GM21737 (cell line): Measurements from ENCODE around the gene ADGRG1.
A peak's percentile ranks its signal among the peaks of the same experiment; 100 is the strongest.

Experiments
- ATAC-seq: cut with Tn5 transposase; IDR thresholded peaks from one replicate; pipeline ENCODE4 v1.9.1; 2021; ENCODE audit warnings: mild to moderate bottlenecking, moderate library complexity; ENCODE audit not compliant: unreplicated experiment

ADGRG1 gene

DNA sequence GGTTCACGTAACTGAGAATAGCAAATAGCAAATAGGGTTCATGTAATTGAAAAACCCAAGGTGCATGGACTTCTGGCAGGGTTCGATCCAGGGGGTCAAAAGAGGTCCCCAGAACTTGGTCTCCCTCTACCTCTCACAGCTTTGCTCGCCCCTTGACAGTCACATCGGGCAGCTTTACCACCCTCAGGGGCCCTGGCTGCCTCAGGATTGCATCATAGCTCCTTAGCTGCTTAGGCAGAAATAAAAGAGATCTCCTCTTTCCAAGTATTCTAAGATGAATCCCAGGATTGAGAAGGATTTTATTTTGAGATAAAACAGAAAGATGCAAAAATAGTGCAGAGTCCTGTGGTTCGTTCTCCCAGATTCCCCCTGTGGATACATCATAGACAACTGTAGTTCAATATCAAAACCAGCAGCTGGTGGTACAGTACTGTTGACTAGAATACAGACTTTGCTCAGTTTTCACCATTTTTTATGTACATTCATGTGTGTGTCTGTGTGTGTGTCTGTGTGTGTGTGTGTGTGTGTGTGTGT lies 52.5 kb downstream of the ADGRG1 start:
- ATAC-seq = no peak

DNA sequence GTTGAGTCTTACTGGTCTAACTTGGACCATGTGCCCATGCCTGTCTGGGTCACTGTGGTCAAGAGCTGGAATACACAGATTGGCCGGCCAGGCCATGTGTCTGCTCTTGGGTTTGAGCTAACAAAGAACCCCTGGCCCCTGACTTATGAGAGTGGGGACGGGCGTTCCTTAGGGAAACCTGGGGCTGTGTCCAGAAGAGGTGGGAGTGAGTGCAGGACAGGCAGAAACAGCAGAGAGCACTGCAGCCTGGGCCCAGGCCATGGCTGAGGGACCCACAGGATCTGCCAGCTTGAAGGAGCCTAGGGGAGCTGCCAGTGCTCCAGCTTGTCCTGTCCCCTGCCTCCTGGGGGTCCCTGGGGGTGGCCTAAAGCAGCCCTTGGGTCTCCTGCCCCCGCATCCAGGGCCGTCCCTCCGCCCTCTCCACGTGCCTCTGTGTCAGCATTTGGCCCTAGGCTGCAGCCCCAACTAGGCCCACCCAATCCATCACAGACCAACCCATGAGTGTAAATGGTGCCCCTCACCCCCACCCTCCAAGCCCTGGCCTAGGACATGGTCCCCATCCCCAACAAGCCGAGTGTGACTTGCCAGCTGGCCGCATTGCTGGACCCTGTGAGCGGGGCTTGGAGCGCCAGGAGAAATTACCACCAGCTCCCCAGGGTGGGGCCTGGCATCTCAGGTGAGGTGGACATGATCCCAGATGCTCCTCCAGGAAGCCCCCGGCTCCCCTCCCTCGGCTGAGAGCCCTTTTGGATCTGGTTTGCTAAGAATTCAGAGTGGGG lies 53.7 kb downstream of the ADGRG1 start:
- no peak for ATAC-seq

DNA sequence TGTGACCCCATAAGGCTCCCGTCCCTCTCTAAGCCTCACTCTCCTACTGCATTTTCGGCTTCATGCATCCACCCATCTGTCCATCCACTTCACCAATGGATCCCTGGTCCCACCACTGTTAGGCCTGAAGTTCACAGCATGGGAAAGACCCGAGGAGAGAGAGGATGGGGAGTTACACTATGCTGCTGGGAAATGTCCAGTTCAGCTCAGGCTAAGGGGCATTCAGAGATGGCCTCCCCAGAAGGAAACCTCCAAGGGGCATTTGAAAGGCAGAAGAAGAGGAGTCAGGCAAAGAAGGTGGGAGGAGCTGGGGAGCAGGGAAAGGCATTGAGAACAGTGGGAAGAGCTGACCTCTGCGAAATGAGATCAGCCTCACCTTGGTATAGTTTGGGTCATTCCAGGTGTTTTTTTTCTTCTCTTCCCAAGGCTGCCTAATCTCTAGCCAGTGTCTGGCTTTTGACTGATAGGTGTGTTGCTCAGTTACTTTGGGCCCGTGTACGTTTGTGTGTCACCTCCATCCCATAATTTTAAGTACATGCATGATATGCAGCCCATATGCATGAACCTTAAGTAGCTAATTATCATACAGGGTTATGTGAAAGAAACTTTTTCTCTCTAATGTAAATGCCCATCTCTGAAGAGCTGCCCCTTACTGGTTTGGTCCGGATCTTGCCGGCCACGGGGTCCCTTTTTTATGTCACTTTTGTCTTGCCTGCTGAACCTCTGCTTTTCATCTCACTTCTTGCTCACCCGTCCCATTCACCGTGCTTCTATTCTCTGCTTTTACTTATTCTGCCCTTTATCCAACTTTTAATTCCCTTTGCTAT lies 54.6 kb downstream of the ADGRG1 start:
- ATAC-seq = no peak

DNA sequence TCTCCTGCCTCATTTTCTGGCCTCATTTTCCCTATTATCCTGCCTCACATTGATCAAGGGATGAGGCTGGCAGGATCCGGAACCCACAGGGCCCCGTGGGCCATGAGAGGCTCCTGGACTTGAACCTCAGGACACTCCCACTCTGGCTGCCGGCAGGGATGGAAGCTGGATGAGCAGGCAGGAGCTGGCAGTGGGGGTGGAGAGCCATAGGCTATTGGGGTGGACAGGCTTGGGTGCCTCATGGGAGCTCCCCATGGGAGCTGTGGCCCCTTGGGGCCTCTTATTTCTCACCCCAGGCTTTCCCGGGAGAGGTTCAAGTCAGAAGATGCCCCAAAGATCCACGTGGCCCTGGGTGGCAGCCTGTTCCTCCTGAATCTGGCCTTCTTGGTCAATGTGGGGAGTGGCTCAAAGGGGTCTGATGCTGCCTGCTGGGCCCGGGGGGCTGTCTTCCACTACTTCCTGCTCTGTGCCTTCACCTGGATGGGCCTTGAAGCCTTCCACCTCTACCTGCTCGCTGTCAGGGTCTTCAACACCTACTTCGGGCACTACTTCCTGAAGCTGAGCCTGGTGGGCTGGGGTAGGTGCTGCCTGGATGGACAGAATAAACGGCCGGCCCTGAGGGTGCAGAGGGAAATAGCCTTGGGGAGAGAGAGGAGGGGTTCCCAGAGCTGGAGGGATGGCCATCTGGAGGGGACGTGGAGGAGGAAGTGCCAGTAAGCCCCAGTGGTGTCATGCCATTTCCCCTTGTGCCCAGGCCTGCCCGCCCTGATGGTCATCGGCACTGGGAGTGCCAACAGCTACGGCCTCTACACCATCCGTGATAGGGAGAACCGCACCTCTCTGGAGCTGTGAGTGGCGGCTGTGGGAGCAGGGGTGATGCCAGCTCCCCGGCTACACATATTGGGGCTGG lies 55.5 kb downstream of the ADGRG1 start:
- ATAC-seq = no peak

DNA sequence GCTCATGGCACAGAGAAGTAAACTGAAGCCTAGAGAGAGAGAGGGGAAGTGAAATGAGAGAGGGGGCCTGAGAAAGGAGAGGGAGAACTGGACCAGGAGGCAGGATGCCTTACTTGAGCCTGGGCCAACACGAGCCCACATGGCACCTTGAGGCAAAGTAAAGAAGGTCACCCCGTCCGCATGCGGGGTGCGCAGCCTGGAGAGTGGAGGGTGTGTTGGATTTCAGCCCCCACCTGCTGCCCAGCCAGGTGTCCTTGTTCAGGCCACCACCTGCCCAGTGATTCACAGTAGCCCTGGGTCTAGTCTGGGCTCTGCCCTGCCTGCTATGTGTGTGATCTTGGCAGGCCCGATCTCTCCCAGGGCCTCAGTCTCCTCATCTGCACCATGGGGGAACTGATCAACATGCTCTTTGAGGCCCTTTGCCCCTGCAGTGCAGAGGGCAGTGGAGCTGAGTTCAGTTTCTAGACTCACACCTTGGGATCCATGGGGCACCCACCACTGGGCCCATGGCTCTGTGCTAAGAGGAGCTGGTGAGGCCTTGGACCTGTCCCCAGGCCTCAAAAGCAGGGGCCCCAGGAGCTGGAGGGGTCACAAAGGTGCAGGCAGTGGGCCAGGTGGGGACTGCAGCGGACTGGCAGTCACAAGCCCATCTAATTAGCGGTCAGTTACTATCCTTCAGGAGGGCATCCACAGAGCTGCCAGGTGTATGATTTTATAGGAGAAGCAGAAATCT lies 56.4 kb downstream of the ADGRG1 start:
- no peak for ATAC-seq

DNA sequence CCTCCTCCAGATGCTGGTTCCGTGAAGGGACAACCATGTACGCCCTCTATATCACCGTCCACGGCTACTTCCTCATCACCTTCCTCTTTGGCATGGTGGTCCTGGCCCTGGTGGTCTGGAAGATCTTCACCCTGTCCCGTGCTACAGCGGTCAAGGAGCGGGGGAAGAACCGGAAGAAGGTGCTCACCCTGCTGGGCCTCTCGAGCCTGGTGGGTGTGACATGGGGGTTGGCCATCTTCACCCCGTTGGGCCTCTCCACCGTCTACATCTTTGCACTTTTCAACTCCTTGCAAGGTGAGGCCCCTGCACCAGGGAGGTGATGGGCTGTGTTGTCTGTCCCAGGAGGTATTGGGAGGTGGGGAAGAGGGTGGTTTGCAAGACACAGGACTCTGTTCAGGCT lies 57.2 kb downstream of the ADGRG1 start:
- ATAC-seq = no peak

DNA sequence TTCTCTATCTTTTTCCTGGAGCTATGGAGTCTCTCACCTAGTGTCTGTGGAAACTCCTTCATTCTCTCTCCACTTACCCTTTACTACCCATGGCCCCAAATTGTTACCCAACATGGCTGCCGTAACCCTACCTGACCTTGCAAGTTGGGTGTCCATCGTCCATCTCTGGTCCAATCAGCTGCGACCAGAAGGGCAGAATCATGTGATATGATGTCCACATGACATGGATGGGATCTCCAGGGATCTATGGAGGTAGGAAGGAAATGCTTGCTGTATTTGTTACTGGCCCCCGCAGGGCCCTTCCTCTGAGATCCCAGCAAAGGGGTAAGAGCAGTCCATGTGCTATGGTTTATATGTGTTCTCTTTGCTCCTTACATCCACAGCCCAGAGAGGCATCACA lies 58.1 kb downstream of the ADGRG1 start:
- ATAC-seq = no peak

DNA sequence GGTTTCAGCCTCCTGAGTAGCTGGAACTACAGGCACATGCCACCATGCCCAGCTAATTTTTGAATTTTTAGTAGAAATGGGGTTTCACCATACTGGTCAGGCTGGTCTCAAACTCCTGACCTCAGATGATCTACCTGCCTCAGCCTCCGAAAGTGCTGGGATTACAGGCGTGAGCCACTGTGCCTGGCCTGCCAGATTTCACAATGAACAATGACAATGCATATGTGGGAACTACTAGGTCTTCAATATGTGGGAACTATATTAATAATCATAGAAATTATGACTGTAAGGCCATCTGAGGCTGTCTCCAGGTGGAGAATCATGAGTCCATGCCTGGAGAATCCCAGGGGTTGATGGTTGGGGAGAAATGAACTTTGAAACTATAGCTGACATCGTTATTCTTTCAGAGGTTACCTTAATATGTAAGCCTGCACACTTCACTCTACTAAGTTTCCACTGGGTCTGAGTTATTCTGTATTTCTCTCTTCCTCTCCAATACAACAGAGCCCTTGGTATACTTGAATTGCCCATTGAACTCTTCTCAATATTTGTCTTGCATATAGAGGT lies 59.0 kb downstream of the ADGRG1 start:
- ATAC-seq = no peak

DNA sequence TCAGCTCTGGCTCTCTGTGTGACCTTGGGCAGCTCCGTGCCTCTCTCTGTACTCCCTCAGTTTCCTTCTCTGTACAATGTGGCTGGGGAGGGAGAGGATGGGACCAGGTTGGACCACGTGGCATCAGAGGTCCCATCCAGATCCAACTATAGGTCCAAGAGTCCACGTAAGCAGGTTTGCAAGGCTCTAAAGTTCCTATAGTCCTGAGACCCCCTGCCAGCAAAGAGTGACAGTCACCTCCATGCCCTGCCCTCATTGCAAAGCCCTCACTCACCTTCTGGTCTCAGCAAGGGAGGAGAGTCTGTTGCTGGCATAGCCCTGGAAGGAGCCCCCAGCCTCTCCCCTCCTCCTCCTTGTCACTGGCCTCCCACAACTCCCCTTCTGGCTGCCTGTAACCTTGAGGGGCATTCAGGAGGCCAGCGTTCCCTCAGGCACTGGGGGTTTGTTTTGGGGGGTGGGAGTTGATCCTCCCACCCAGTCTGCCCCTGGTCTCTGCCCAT lies 60.1 kb downstream of the ADGRG1 start:
- ATAC-seq = no peak

DNA sequence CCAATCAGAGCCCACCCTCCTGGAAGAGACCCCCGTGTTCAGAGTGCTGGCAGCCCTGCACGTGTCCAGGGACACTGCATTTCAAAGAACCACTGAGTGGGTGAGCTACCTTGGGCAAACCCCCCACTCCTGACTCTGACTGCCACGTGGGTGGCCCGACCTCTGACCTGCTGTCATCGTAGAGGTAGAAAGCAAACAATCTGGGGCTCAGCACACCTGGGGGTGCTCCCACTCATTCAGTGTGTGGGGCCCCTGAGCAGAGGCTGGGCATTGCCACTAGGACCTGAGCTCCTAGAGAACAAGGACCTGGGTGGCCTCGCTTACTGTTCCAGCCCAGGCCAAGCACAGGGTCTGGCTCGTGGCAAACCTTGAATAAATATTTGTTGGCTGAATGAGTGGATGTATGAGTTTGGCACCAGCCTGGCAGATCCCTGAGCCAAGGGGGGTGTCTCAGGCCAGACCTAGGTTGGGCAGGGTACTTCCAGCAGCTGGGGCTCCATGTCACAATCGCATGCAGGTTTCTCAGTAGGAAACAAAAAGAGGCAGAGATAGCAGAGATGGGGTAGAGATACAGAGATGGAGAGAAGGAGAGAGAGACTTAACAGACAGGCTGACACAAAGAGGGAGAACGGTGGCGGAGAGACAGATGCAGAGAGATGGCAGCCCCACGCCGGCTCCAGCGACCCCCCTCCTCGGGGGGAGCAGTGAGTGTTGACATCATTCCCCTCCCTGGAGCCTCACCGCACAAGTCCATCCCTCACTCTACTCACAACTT lies 60.7 kb downstream of the ADGRG1 start:
- no peak for ATAC-seq

DNA sequence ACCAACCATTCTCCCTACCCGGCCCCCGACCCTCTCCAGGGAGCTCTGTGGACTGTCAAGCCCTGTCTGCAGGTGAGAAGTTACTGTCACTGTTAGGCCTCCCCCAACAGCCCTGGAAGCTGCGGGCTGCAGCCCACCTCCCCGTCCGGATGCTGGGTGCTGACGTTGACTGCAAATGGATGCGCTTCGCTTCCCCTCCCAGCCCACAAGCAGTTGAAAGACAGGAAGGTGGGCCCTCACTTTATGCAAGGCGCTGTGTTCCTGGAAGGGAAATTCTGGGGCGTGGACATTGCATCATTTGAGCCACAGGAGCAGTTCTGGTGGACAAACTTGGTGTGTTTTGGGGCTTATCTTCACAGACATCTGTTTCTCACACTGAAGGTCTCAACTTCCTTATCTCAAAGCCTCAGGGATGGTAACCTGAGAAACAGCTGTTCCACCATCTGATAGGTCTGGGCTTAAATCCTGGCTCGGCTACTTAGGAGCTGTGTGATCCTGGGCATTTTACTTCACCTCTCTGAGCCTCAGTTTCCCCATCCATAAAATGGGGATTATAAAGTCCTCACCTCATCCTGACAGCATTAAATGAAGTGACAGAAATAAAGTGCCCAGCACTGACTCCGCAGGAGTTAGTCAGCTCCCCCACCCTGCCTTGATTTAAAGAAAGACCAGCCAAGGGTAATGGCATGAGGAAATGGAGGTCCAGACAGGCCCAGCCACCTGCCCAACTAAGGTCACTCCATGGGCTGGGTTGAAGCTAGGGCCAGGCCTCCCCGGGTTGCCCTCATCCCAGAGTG lies 61.5 kb downstream of the ADGRG1 start:
- ATAC-seq = peak; percentile 83

DNA sequence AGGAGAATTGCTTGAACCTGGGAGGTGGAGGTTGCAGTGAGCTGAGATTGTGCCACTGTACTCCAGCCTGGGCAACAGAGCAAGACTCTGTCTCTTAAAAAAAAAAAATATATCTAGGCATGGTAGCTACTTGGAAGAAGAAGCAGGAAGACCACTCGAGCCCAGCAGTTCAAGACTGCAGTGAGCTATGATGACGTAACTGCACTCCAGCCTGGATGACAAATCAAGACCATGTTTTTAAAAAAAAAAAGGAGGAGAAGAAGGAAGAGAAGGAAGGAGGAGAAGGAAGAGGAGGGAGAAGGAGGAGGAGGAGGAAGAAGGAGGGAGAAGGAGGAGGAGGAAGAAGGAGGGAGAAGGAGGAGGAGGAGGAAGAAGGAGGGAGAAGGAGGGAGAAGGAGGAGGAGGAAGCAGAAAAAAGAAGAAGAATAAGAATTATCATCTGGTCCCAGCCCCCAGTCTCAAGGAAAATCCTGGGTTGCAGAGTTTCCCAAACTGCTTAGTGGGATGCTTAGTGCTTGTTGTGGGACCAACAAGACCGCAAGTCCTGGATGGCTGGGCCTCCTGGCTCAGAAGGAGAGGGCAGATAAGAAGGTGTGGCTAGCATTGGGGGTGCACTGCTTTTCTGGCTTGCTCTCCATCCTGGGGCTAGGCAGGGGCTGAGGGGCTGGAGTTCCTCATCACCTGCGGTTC lies 62.5 kb downstream of the ADGRG1 start:
- no peak for ATAC-seq

DNA sequence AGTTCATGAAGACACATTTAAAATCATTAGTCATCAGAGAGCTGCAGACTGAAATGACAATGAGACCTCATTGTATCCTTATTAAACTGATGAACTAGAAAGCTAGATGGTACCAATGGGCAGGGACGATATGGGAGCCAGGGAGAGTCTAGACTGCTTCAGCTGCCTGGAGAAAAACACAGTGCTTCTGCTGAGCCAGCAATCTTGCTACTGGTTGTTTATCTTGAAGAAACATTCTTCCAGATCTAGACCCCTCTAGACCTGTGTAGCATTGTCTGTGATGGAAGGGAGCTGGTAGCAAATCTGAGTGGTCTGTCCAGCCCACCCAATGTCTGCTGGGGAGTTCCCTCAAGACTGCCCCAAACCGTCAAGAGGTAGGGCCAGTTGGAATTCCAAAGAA lies 64.2 kb downstream of the ADGRG1 start:
- ATAC-seq = no peak

DNA sequence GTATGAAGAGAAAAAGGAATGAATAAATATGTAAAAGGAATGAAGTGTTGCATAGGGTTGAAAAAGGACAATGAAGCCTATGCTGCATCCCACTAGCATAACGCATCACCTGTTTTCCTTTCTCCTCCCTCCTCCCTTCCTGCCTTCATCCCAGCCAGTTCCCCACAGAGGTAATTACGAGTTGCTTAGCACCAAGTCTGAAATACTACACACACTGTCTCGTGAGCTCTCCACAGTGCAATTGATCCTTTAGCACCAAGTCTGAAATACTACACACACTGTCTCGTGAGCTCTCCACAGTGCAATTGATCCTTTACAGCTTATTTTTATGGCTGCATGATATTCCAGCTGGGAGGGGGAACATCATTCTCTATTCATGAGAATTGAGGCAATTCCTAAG lies 65.1 kb downstream of the ADGRG1 start:
- ATAC-seq = no peak

DNA sequence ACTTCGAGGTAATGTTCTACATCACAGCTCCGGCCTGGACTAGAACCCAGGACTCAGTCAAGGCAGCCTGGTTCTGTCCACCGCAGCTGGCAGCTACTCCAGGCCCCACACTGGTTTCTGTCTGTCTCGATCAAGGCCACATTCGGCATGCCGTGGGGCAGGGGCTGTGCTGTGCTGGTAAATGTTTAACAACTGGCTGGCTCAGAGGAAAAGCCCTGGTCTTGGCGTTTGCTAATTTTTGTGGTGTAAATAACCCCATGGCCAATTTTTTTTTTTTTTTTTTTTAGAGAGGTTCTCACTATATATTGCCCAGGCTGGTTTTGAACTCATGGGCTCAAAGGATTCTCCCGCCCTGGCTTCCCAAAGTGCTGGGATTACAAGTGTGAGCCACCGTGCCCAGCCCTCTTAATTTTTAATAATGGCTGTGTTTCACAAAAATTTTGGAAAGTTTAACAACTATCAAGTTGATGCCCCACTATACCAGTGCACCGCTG lies 65.8 kb downstream of the ADGRG1 start:
- ATAC-seq = no peak

DNA sequence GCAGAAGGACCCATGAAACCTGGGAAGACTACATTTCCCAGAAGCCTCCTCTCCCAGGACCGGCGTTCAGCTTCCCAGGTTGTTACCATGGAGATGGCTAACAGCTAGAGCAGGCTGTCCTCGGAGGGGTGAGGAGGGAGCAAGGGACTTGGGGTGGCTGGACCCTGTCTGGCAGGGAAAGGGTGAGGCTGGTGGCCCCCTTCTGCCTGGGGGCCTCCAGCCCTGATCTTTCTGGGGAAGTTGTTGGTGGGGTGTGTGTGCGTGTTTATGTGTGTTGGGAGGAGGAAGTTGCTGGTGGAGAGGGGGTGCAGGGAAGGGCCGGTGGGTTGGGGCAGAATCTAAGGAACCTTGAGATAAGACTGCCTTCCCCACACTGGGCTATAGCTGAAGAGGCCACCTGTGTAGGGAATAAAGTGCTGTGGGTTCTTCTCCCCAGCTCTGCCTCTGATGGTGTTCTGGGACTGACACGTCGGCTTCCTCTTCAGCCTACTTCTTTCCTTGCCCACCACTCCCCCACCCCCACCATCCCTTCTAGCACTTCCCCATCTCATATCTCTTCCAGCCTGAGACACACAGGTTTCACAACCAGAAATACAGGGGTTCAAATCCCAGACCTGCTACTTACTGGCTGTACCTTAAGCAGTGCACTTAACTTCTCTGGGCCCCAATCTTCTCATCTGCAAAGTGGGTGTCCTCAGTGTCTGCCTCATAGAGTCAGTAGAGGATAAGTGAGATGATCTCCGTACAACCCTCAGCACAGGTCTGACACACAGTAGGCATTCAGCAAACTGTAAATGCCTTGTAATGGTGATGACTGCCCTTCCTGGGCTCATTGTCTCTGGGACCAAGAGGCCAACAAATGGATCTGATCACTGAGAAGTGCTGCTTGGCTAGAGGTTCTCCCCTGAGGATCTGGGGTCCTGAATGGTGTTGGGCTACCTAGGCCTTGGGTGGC lies 66.6 kb downstream of the ADGRG1 start, which contains the start of gene DRC7:
Gene DRC7 (plus strand): TSS at position 82 of the 955 bp plus-strand sequence. CDS start 3,144 bp downstream, outside the sequence.
- ATAC-seq = no peak
